ENCODE data around the gene KLK13. TPM values are rescaled to one million over a fixed set of nuclear protein-coding genes. Genes with fewer than 3 reads are reported as not detected.

The KLK13 gene
- total and polyA plus RNA-seq, 2 donors from 2014 or later: not detected

GRCh38 chr19:51055866-51056265, 9.0 kb downstream of the KLK13 start:
- FAIRE-seq (no peak), DNase-seq (no peak)
- Histone ChIP-seq H3K9me3 (ENCODE audit: control insufficient read depth in 2 of 3, insufficient read depth in 1 of 3, low read length in 3 of 3) (no peaks in the 10 kb centered on the region), H3K4me1 (ENCODE audit: control insufficient read depth in 2 of 3, insufficient read depth in 2 of 3, low read depth in 1 of 3, low read length in 3 of 3) (no peaks in the 10 kb centered on the region), H3K4me3 (ENCODE audit: low read length in 3 of 3) (no peak overlapping the region), H3K36me3 (ENCODE audit: control insufficient read depth in 2 of 3, insufficient read depth in 3 of 3, low read length in 3 of 3) (no peaks in the 10 kb centered on the region), H3K9ac (ENCODE audit: low read length in 3 of 3) (no peak overlapping the region), H3K27ac (ENCODE audit: low read depth in 2 of 2, low read length in 2 of 2) (no peak overlapping the region), H3K27me3 (ENCODE audit: control insufficient read depth, insufficient read depth, low read length) (no peaks in the 10 kb centered on the region)
- intact Hi-C loops (cut with DNase I): no loop called here
- no peak for TF ChIP-seq CTCF (IDR thresholded peaks at IDR 0.05; ENCODE audit: borderline replicate concordance, extremely low read depth, insufficient read depth)

- Histone ChIP-seq H3K27ac (ENCODE audit: low read depth in 2 of 2, low read length in 2 of 2) (no peak overlapping the region), H3K27me3 (ENCODE audit: control insufficient read depth, insufficient read depth, low read length) (no peaks in the 10 kb centered on the region), H3K9me3 (ENCODE audit: control insufficient read depth in 2 of 3, insufficient read depth in 1 of 3, low read length in 3 of 3) (peaks cover 0 to 3% (median 0%) of the 10 kb centered on the region in 3 donors), H3K9ac (ENCODE audit: low read length in 3 of 3) (no peak overlapping the region), H3K4me3 (ENCODE audit: low read length in 3 of 3) (no peak overlapping the region), H3K36me3 (ENCODE audit: control insufficient read depth in 2 of 3, insufficient read depth in 3 of 3, low read length in 3 of 3) (no peaks in the 10 kb centered on the region), H3K4me1 (ENCODE audit: control insufficient read depth in 2 of 3, insufficient read depth in 2 of 3, low read depth in 1 of 3, low read length in 3 of 3) (no peaks in the 10 kb centered on the region)
- TF ChIP-seq CTCF (IDR thresholded peaks at IDR 0.05; ENCODE audit: borderline replicate concordance, extremely low read depth, insufficient read depth): no peak
- DNase-seq (no peak), FAIRE-seq (no peak)
- intact Hi-C loops (cut with DNase I): no loop called here
These were observed 17.9 kb downstream of the KLK13 start for GRCh38 chr19:51047031-51047335.

GRCh38 chr19:51044327-51044726, 20.6 kb downstream of the KLK13 start:
- DNase-seq (no peak), FAIRE-seq (no peak)
- Histone ChIP-seq H3K4me3 (ENCODE audit: low read length in 3 of 3) (no peak overlapping the region), H3K36me3 (ENCODE audit: control insufficient read depth in 2 of 3, insufficient read depth in 3 of 3, low read length in 3 of 3) (no peaks in the 10 kb centered on the region), H3K9me3 (ENCODE audit: control insufficient read depth in 2 of 3, insufficient read depth in 1 of 3, low read length in 3 of 3) (no peaks in the 10 kb centered on the region), H3K27ac (ENCODE audit: low read depth in 2 of 2, low read length in 2 of 2) (no peak overlapping the region), H3K27me3 (ENCODE audit: control insufficient read depth, insufficient read depth, low read length) (no peaks in the 10 kb centered on the region), H3K4me1 (ENCODE audit: control insufficient read depth in 2 of 3, insufficient read depth in 2 of 3, low read depth in 1 of 3, low read length in 3 of 3) (no peaks in the 10 kb centered on the region), H3K9ac (ENCODE audit: low read length in 3 of 3) (no peak overlapping the region)
- no peak for TF ChIP-seq CTCF (IDR thresholded peaks at IDR 0.05; ENCODE audit: borderline replicate concordance, extremely low read depth, insufficient read depth)
- intact Hi-C loops (cut with DNase I): no loop called here

GRCh38 chr19:51043497-51043896, 21.4 kb downstream of the KLK13 start:
- H3K27ac ChIP-seq (ENCODE audit: low read depth in 2 of 2, low read length in 2 of 2): no peak overlapping the region
- no peaks in the 10 kb centered on the region for H3K27me3 ChIP-seq (ENCODE audit: control insufficient read depth, insufficient read depth, low read length)
- H3K9ac ChIP-seq (ENCODE audit: low read length in 3 of 3): no peak overlapping the region
- no peaks in the 10 kb centered on the region for H3K36me3 ChIP-seq (ENCODE audit: control insufficient read depth in 2 of 3, insufficient read depth in 3 of 3, low read length in 3 of 3)
- FAIRE-seq: no peak
- H3K4me3 ChIP-seq (ENCODE audit: low read length in 3 of 3): no peak overlapping the region
- intact Hi-C loops (cut with DNase I): no loop called here
- H3K4me1 ChIP-seq (ENCODE audit: control insufficient read depth in 2 of 3, insufficient read depth in 2 of 3, low read depth in 1 of 3, low read length in 3 of 3): no peaks in the 10 kb centered on the region
- TF ChIP-seq CTCF (IDR thresholded peaks at IDR 0.05; ENCODE audit: borderline replicate concordance, extremely low read depth, insufficient read depth): no peak
- DNase-seq: no peak
- H3K9me3 ChIP-seq (ENCODE audit: control insufficient read depth in 2 of 3, insufficient read depth in 1 of 3, low read length in 3 of 3): no peaks in the 10 kb centered on the region

Data from kidney (tissue), 14 donors.